Panc1 (cell line): ENCODE data around the gene SPC25.

Source experiments
- CTCF ChIP-seq: fragments of 450-650 bp; IDR thresholded peaks from 2 replicates; pipeline ENCODE4 v1.5.1; 2017; ENCODE audit warnings: mild to moderate bottlenecking
- REST ChIP-seq, 2 experiments: IDR thresholded peaks; 2 replicates each; pipeline ENCODE4 v1.6.1; 2011 to 2012; ENCODE audit warnings: low read depth in 2 of 2, control low read depth in 1 of 2, low read length in 1 of 2, mild to moderate bottlenecking in 1 of 2, moderate library complexity in 1 of 2; ENCODE audit not compliant: insufficient read depth in 1 of 2

DNA sequence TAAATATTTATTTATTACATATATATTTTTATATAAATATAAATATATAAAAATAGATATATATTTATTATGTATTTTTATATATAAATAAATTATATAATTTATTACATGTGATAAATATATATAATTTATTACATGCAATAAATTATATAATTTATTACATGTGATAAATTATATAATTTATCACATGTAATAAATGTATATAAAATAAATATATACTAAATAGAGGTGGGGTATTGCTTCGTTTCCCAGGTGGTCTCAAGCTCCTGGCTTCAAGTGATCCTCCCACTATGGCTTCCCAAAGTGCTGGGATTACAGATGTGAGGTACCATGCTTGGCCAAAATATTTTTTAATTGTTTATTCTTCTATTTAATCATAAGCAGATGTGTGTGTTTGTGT is 7.2 kb upstream of the SPC25 start:
- TF ChIP-seq CTCF (no peak), REST (IDR thresholded peaks at IDR 0.05; ENCODE audit: insufficient read depth in 1 of 2, low read depth in 2 of 2, low read length in 1 of 2) (no peak)
